GM23338 (cell line): ENCODE results near the gene GAB2. TPM values are rescaled to one million over a fixed set of nuclear protein-coding genes. Genes with fewer than 3 reads are reported as not detected.

Source experiments
- ATAC-seq: fragments of 200-7000 bp; cut with Tn5 transposase; 3 replicates; pipeline ENCODE4 v1.9.1; 2020
- DNase-seq: peaks from one replicate; pipeline ENCODE4 v3.0.0-alpha.2; 2015; ENCODE audit warnings: low spot score
- H2AFZ ChIP-seq: fragments of 200-600 bp; sonication (generic); 2 replicates; pipeline ENCODE4 v1.8.0; 2016; ENCODE audit warnings: antibody characterized with exemption, mild to moderate bottlenecking, moderate library complexity
- H3F3A ChIP-seq: fragments of 200-600 bp; sonication (generic); replicated peaks from 2 replicates; pipeline ENCODE4 v1.8.0; 2017; ENCODE audit warnings: antibody characterized with exemption, mixed run types, low read depth
- H3K27ac ChIP-seq: fragments of 200-600 bp; sonication (generic); 2 replicates; pipeline ENCODE4 v1.6.1; 2016; ENCODE audit warnings: low read depth
- H3K27me3 ChIP-seq: fragments of 200-600 bp; sonication (generic); 2 replicates; pipeline ENCODE4 v1.8.0; 2016; ENCODE audit warnings: mild to moderate bottlenecking, mixed run types, moderate library complexity; ENCODE audit not compliant: insufficient read depth
- H3K36me3 ChIP-seq: fragments of 200-600 bp; sonication (generic); 2 replicates; pipeline ENCODE4 v1.8.0; 2016; ENCODE audit warnings: mild to moderate bottlenecking; ENCODE audit not compliant: insufficient read depth
- H3K4me1 ChIP-seq: fragments of 200-600 bp; sonication (generic); 2 replicates; pipeline ENCODE4 v1.8.0; 2016; ENCODE audit warnings: mild to moderate bottlenecking, moderate library complexity; ENCODE audit not compliant: insufficient read depth
- H3K4me2 ChIP-seq: fragments of 200-600 bp; sonication (generic); 2 replicates; pipeline ENCODE4 v1.7.1; 2017; ENCODE audit warnings: mixed run types
- H3K4me3 ChIP-seq: fragments of 200-600 bp; sonication (generic); 2 replicates; pipeline ENCODE4 v1.6.1; 2016; ENCODE audit warnings: mixed run types
- H3K79me2 ChIP-seq: fragments of 200-600 bp; sonication (generic); replicated peaks from 2 replicates; pipeline ENCODE4 v1.8.0; 2017; ENCODE audit warnings: mild to moderate bottlenecking; ENCODE audit not compliant: insufficient read depth
- H3K9me2 ChIP-seq: fragments of 200-600 bp; sonication (generic); 2 replicates; pipeline ENCODE4 v1.8.0; 2017; ENCODE audit not compliant: insufficient read depth
- H4K20me1 ChIP-seq: fragments of 200-600 bp; sonication (generic); replicated peaks from 2 replicates; pipeline ENCODE4 v1.8.0; 2017; ENCODE audit warnings: mild to moderate bottlenecking; ENCODE audit not compliant: insufficient read depth
- H3K27ac Mint-ChIP-seq: 2 replicates; pipeline ENCODE4 v1.8.0; 2020; ENCODE audit warnings: inconsistent platforms, mild to moderate bottlenecking, moderate library complexity, mixed read lengths
- H3K27me3 Mint-ChIP-seq: 3 replicates; pipeline ENCODE4 v1.8.0; 2022; ENCODE audit warnings: low read depth, mild to moderate bottlenecking, moderate library complexity, mixed read lengths, inconsistent platforms; ENCODE audit not compliant: insufficient read depth, poor library complexity
- H3K36me3 Mint-ChIP-seq: 3 replicates; pipeline ENCODE4 v1.8.0; 2021; ENCODE audit warnings: low read depth, mild to moderate bottlenecking, inconsistent platforms, moderate library complexity, mixed read lengths
- H3K4me1 Mint-ChIP-seq: 3 replicates; pipeline ENCODE4 v1.8.0; 2020; ENCODE audit warnings: mild to moderate bottlenecking, inconsistent platforms, mixed read lengths
- H3K4me3 Mint-ChIP-seq: 3 replicates; pipeline ENCODE4 v1.8.0; 2021; ENCODE audit warnings: moderate library complexity, mild to moderate bottlenecking, inconsistent platforms, mixed read lengths
- H3K9me3 Mint-ChIP-seq: 3 replicates; pipeline ENCODE4 v1.8.0; 2020; ENCODE audit warnings: moderate library complexity, mild to moderate bottlenecking, inconsistent platforms, mixed read lengths
- CREB1 ChIP-seq: fragments of 250-450 bp; sonication (Bioruptor Pico); IDR thresholded peaks from 2 replicates; pipeline ENCODE4 v1.5.0; 2020; ENCODE audit warnings: low read depth, mild to moderate bottlenecking, moderate library complexity
- EZH2 ChIP-seq: fragments of 200-600 bp; sonication (generic); IDR thresholded peaks from one replicate; pipeline ENCODE4 v1.8.0; 2017; ENCODE audit warnings: antibody characterized with exemption, mild to moderate bottlenecking, low read depth; ENCODE audit not compliant: unreplicated experiment
- EZH2phosphoT487 ChIP-seq: fragments of 200-600 bp; sonication (generic); IDR thresholded peaks from one replicate; pipeline ENCODE4 v1.8.1; 2018; ENCODE audit warnings: antibody characterized with exemption; ENCODE audit not compliant: unreplicated experiment
- NANOG ChIP-seq: IDR thresholded peaks from 2 replicates; pipeline ENCODE4 v1.6.1; 2016; ENCODE audit warnings: antibody characterized with exemption, borderline replicate concordance
- POLR2AphosphoS5 ChIP-seq: IDR thresholded peaks from 2 replicates; pipeline ENCODE4 v1.6.1; 2016; ENCODE audit warnings: antibody characterized with exemption, low read depth
- ZNF114 ChIP-seq: fragments of 250-450 bp; sonication (Bioruptor Pico); IDR thresholded peaks from 2 replicates; pipeline ENCODE4 v1.5.0; 2020; ENCODE audit warnings: mild to moderate bottlenecking, moderate library complexity
- ZNF331 ChIP-seq: fragments of 250-450 bp; sonication (Bioruptor Pico); IDR thresholded peaks from 2 replicates; pipeline ENCODE4 v1.5.0; 2020; ENCODE audit warnings: low read depth, mild to moderate bottlenecking, moderate library complexity
- polyA plus RNA-seq: library from polyadenylated mRNA; unstranded; fragments of >200 nt; fragmentation: Nextera tagmentation; extraction: Ambion mirVana; gene quantifications from 2 replicates; pipeline ENCODE4 v1.2.1, GENCODE V29; 2016
- total RNA-seq: library from RNA; depleted of rRNA; stranded (reverse); fragments of >200 nt; shearing (Covaris generic); gene quantifications from 2 replicates; pipeline ENCODE4 v1.2.3, GENCODE V29; 2014
- TF ChIP-seq, protein P1 (sequence below): IDR thresholded peaks from one replicate; pipeline ENCODE4 v1.6.1; 2018; ENCODE audit warnings: antibody characterized with exemption; ENCODE audit not compliant: unreplicated experiment
- TF ChIP-seq, protein P2 (sequence below): IDR thresholded peaks from 2 replicates; pipeline ENCODE4 v1.6.1; 2016; ENCODE audit warnings: antibody characterized with exemption
- TF ChIP-seq, protein P3 (sequence below), 2 experiments: fragments of 200-600 bp in 1 of 2; sonication (generic) in 1 of 2; conservative IDR thresholded peaks; 2 replicates each; pipeline versions ENCODE4 v1.5.1 to v1.6.1; 2016 to 2017; ENCODE audit warnings: antibody characterized with exemption in 2 of 2, low read depth in 2 of 2, mild to moderate bottlenecking in 2 of 2, moderate library complexity in 1 of 2

GAB2 gene
- total and polyA plus RNA-seq, 2 experiments from 2014 or later: 2.0 to 10.8 TPM

DNA sequence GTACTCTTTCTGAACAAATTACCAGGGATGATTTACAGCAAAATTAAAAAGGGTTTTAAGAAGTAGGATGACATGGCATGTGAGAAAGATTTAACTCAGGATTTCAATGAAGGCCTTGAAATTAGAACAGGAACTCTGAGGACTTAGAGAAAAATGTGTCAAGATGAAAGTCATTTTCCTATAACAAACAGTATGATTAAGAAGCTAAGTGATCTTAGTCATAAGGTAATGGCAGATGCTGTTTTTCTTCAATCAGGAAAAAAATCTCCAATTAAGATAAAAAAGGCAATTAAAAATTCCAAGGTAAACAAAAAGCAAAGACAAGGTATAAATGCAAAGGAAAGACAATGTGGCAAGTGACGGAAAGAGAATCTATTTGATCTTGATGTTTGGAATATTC, 73.5 kb downstream of the GAB2 start:
- no peak for DNase-seq
- no peaks in the 10 kb centered on the region for H3K9me3 Mint-ChIP-seq
- no peaks in the 10 kb centered on the region for H3K36me3 ChIP-seq
- H3K79me2 ChIP-seq: no peaks in the 10 kb centered on the region
- H3K9me2 ChIP-seq: 0 out of 2 replicates have a peak, but pooled peaks cover 5% of the 10 kb centered on the region
- no peak overlapping the region for H3K4me3 Mint-ChIP-seq
- H3K4me2 ChIP-seq: no peak overlapping the region
- H3F3A ChIP-seq: no peaks in the 10 kb centered on the region
- TF ChIP-seq NANOG: no peak
- TF ChIP-seq, protein P1, sequence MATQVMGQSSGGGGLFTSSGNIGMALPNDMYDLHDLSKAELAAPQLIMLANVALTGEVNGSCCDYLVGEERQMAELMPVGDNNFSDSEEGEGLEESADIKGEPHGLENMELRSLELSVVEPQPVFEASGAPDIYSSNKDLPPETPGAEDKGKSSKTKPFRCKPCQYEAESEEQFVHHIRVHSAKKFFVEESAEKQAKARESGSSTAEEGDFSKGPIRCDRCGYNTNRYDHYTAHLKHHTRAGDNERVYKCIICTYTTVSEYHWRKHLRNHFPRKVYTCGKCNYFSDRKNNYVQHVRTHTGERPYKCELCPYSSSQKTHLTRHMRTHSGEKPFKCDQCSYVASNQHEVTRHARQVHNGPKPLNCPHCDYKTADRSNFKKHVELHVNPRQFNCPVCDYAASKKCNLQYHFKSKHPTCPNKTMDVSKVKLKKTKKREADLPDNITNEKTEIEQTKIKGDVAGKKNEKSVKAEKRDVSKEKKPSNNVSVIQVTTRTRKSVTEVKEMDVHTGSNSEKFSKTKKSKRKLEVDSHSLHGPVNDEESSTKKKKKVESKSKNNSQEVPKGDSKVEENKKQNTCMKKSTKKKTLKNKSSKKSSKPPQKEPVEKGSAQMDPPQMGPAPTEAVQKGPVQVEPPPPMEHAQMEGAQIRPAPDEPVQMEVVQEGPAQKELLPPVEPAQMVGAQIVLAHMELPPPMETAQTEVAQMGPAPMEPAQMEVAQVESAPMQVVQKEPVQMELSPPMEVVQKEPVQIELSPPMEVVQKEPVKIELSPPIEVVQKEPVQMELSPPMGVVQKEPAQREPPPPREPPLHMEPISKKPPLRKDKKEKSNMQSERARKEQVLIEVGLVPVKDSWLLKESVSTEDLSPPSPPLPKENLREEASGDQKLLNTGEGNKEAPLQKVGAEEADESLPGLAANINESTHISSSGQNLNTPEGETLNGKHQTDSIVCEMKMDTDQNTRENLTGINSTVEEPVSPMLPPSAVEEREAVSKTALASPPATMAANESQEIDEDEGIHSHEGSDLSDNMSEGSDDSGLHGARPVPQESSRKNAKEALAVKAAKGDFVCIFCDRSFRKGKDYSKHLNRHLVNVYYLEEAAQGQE: no peak
- no peak for TF ChIP-seq EZH2
- no peak for TF ChIP-seq ZNF114 (CRISPR knock-in tag)
- TF ChIP-seq, protein P2, sequence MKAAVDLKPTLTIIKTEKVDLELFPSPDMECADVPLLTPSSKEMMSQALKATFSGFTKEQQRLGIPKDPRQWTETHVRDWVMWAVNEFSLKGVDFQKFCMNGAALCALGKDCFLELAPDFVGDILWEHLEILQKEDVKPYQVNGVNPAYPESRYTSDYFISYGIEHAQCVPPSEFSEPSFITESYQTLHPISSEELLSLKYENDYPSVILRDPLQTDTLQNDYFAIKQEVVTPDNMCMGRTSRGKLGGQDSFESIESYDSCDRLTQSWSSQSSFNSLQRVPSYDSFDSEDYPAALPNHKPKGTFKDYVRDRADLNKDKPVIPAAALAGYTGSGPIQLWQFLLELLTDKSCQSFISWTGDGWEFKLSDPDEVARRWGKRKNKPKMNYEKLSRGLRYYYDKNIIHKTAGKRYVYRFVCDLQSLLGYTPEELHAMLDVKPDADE: no peak
- TF ChIP-seq ZNF331: no peak
- H3K4me3 ChIP-seq: no peak overlapping the region
- ATAC-seq: no peak
- H3K27ac Mint-ChIP-seq: no peak overlapping the region
- peaks cover 2% of the 10 kb centered on the region; the same call in 1 of the 3 replicates for H3K4me1 Mint-ChIP-seq
- no peaks in the 10 kb centered on the region for H3K27me3 ChIP-seq
- H3K27me3 Mint-ChIP-seq: no peaks in the 10 kb centered on the region
- H3K4me1 ChIP-seq: no peaks in the 10 kb centered on the region
- no peak overlapping the region for H3K27ac ChIP-seq
- no peaks in the 10 kb centered on the region for H4K20me1 ChIP-seq
- H2AFZ ChIP-seq: no peak overlapping the region
- H3K36me3 Mint-ChIP-seq: no peaks in the 10 kb centered on the region

DNA sequence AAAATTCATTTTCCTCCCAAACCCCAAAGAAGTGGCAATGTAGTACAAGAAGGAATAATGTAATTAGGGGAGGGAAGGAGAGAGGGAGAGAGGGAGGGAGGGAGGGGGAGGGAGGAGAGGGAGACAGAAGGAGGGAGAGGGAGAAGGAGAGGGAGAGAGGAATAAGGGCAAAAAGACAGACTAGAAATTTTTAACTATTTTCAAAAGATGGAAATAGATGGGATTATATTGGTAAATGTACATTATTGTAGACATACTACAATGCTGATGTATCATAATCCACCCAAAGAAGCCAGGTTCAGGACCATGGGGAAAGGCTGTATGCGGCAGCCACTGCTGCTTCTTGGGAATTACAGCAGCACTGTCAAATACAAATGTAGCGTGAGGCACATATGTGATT, 74.3 kb downstream of the GAB2 start:
- no peaks in the 10 kb centered on the region for H3K9me3 Mint-ChIP-seq
- H3K27me3 Mint-ChIP-seq: no peaks in the 10 kb centered on the region
- no peaks in the 10 kb centered on the region for H4K20me1 ChIP-seq
- no peak overlapping the region for H3K27ac Mint-ChIP-seq
- H3K27me3 ChIP-seq: no peaks in the 10 kb centered on the region
- no peak overlapping the region for H3K27ac ChIP-seq
- ATAC-seq (no peak), DNase-seq (no peak)
- no peaks in the 10 kb centered on the region for H3K36me3 ChIP-seq
- H3K4me1 ChIP-seq: no peaks in the 10 kb centered on the region
- no peak overlapping the region for H3K4me3 ChIP-seq
- no peaks in the 10 kb centered on the region for H3K36me3 Mint-ChIP-seq
- no peaks in the 10 kb centered on the region for H3K79me2 ChIP-seq
- H3F3A ChIP-seq: no peaks in the 10 kb centered on the region
- H3K4me1 Mint-ChIP-seq: peaks cover 2% of the 10 kb centered on the region; the same call in 1 of the 3 replicates
- 0 out of 2 replicates have a peak, but pooled peaks cover 5% of the 10 kb centered on the region for H3K9me2 ChIP-seq
- H3K4me2 ChIP-seq: no peak overlapping the region
- H3K4me3 Mint-ChIP-seq: no peak overlapping the region
- no peak overlapping the region for H2AFZ ChIP-seq
- TF ChIP-seq, protein P3, sequence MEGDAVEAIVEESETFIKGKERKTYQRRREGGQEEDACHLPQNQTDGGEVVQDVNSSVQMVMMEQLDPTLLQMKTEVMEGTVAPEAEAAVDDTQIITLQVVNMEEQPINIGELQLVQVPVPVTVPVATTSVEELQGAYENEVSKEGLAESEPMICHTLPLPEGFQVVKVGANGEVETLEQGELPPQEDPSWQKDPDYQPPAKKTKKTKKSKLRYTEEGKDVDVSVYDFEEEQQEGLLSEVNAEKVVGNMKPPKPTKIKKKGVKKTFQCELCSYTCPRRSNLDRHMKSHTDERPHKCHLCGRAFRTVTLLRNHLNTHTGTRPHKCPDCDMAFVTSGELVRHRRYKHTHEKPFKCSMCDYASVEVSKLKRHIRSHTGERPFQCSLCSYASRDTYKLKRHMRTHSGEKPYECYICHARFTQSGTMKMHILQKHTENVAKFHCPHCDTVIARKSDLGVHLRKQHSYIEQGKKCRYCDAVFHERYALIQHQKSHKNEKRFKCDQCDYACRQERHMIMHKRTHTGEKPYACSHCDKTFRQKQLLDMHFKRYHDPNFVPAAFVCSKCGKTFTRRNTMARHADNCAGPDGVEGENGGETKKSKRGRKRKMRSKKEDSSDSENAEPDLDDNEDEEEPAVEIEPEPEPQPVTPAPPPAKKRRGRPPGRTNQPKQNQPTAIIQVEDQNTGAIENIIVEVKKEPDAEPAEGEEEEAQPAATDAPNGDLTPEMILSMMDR (conservative IDR thresholded peaks at IDR 0.05; ENCODE audit: low read depth in 2 of 2): no peak
- TF ChIP-seq EZH2phosphoT487 (no peak), NANOG (no peak), POLR2AphosphoS5 (no peak), EZH2 (no peak), ZNF331 (no peak), CREB1 (CRISPR knock-in tag) (no peak)
- TF ChIP-seq, protein P1: no peak
